Measurements from ENCODE around the gene SYNGR2.

DNA sequence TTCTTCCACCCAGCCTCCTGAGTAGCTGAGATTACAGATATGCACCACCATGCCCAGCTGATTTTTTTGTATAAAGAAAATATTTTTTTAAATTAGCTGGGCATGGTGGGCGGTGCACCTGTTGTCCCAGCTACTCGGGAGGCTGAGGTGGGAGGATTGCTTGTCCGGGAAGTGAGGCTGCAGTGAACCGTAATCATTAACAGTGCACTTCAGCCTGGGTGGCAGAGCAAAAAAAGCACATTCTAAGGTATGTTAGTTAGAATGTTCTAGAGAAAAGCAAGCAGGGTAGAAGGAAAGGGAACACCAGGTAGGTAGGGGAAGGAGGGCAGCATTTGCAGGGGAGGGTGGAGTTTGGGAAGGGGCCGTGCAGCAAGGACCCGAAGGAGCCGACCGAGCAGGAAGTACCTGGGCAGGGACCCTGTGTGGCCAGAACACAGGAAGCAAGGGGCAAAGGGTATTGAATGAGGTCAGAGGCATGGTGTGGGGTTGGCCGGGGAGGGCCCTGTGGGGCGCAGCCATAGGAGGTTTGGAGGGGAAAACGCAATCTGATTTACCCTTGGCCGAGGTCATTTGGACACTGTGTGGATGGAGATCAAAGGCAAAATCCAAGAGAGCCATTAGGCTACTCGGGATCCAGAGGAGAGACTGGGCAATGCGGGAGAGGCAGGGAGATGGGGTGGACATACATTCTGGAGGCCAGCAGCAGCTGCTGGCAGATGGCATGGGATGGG is 19.9 kb upstream of the SYNGR2 start:
- TF ChIP-seq, protein P1, sequence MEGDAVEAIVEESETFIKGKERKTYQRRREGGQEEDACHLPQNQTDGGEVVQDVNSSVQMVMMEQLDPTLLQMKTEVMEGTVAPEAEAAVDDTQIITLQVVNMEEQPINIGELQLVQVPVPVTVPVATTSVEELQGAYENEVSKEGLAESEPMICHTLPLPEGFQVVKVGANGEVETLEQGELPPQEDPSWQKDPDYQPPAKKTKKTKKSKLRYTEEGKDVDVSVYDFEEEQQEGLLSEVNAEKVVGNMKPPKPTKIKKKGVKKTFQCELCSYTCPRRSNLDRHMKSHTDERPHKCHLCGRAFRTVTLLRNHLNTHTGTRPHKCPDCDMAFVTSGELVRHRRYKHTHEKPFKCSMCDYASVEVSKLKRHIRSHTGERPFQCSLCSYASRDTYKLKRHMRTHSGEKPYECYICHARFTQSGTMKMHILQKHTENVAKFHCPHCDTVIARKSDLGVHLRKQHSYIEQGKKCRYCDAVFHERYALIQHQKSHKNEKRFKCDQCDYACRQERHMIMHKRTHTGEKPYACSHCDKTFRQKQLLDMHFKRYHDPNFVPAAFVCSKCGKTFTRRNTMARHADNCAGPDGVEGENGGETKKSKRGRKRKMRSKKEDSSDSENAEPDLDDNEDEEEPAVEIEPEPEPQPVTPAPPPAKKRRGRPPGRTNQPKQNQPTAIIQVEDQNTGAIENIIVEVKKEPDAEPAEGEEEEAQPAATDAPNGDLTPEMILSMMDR (IDR thresholded peaks at IDR 0.05; ENCODE audit: low read depth, low read length), result no peak
- no peak for TF ChIP-seq MYC (IDR thresholded peaks at IDR 0.05; ENCODE audit: low read depth, low read length)
- TF ChIP-seq POLR2A (IDR thresholded peaks at IDR 0.05; ENCODE audit: extremely low read depth, insufficient read length), result no peak

Measured in NB4 (cell line).